ENCODE results near the gene HOXA10.

The HOXA10 gene

DNA sequence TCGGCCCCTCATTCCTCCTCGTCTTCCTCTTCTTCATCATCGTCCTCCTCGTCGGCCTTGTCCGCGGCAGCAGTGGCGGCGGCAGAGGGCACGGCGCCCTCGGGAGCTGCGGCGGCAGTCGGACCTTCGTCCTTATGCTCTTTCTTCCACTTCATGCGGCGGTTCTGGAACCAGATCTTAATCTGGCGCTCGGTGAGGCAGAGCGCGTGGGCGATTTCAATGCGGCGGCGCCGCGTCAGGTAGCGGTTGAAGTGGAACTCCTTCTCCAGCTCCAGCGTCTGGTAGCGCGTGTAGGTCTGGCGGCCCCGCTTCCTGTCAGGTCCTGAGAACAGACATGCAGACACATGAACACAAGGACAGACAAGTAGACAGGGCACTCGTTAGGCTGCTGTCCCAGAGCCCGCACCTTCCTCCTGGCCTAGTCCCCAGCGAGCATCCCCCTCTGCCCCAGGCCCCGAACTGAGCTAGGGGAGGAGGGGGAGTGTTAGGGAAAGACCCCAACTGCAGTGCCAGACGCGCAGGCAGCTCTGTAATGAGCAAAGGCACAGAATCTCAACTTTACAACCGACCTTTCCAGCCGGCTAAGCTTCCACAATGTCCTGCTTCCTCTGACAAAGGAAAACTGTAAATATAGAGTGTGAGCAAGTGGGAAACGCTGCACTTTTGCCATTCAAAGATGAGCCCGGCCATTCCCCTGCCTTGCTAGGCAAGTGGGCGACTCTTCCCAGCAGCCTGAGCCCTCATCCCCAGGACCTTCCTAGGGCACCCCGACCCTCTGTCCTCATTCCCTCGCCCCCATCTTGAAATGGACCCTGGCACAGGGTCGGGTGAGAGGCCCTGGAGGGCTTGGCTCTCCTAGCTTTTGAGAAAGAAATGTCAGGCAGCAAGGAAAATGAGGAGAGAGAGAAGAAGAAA is 19.0 kb downstream of the HOXA10 start:
- peak; percentile 38 for DNase-seq

DNA sequence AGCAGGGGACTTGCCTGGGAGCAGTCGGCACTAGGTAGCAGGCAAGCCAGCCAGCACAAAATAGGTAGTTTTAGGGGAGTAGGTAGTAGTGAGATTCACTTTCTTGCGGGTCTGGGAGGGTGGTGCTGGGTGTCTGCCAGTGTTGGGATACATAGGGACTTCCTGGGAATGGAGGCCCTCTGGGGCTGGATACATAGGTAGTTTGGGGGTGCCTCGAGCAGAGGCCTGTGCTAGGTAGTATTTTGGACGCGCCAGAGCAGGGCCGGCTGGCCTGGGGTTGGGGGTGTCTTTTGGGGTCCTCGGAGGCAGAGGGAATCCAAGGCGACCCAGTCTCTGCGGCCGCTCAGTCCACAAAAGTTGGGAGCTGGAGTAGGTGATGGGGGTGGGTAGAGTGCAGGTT is 19.8 kb downstream of the HOXA10 start:
- DNase-seq, result no peak

DNA sequence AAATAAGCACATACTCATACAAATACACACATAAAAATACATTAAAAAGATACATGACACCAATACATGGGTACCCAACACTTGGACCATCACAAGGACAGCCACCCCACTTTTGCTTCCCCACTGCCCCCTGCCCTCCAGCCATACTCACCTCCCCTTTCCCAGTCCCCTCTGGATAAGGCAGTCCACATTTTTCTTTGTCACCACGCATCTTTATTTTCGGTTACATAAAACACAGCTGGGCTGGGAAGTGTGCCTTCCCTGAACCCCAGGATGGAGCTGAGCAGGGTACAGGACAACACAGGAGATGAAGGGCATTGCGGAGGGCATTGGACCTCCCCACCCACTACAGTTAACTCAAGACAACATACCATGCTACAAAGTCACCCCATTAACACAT is 20.6 kb downstream of the HOXA10 start:
- no peak for DNase-seq

DNA sequence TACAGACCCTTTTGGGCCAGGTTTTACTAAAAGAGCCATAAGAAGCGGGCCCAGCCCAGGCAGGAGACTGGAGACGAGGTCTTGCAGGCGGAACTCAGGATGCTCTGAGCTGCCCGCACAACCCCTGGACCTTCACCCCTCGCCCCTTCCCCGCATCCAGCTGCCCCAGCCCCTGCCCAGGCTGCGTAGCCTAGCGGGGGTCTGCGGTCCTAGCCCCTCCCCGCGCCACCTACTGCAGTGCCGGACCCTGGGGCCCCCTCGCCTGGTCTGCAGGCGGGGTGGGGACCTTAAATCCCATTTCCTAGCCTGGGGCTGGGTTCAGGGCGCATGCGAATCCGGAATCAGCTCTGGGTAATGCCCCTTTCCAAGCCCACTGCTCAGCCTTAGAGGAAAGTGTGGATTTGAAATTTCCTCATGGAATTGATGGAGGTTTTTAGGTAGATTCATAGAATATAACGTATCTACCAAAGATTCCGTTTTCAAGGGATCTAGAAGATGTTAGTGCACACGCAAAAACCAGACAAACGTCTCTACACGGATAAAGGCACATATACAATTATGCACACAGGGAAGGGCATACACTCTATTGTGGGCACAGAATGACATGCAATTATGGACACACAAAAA is 21.2 kb downstream of the HOXA10 start:
- no peak for DNase-seq

DNA sequence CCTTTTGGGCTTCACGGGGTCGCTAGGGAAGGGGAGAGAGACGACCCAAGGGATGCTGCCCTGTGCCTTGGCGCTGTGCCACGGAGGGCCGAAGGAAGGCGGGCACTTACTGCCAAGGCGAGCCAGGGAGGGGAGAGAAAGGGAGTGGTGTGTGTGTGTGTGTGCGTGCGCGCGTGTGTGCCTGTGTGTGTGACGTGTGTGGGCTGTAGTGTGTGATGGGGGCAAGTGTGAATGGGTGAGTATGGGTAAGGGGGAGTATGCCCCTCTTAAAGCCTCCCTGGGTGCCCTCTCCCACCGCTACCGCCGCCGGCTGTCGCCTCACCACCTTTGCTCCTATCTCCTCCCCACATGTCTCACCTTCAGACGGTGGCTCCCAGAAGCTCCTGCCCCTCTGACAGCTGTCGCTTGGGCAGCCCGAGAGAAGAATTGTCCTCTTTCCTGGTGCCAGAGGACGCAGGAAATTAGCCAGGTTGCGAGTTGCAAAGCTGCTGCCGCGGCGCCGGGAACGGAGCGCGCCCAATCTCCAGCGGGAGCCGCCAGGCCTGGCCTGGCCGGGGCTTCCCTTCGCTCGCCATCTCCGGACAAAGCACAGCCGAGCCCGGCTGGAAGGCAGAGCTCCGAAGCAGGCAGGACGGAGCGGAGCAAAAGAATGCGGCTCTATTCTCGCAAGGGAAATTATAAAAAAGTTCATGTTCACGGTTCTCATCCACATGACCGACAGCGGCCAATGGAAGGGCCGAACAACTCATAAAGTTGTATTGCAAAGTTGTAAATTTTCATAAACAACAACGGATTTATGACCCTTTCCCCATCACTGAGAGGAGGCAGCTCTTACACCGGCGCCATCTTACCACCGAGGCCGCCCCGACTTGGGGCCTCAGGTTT is 21.9 kb downstream of the HOXA10 start, which contains the start of gene HOXA3:
HOXA3 (minus strand) TSS at position 653 of the 885 bp plus-strand sequence. CDS start 41,943 bp downstream, outside the sequence.
- DNase-seq, result no peak

DNA sequence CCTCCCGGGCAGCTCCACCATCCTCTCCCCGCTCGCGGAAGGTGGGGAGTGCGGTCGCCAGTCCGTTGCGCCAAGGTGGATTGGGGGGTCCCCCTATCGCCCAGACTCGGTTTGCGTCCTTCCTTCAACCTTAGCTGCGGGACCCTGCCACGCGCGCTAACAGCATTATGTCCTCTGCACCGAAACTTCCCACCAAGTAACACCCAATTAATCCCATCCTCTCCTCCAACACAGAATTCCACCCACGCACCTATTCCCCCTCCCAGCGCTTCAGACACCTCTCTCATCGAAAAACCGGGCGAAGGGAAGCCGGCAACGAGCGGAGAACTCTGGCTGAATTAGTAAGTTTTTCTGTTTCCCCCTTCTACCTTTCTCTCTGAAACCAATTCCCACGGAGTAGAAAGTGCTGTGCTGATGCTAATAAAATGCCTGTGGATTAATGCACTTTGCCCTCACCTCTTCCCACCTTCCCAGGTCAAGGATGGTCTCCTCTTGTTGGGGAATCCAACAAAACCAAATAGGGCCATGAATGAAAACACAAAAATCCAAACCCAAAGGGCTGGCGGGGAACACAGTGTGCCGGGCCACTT is 22.7 kb downstream of the HOXA10 start:
- no peak for DNase-seq

DNA sequence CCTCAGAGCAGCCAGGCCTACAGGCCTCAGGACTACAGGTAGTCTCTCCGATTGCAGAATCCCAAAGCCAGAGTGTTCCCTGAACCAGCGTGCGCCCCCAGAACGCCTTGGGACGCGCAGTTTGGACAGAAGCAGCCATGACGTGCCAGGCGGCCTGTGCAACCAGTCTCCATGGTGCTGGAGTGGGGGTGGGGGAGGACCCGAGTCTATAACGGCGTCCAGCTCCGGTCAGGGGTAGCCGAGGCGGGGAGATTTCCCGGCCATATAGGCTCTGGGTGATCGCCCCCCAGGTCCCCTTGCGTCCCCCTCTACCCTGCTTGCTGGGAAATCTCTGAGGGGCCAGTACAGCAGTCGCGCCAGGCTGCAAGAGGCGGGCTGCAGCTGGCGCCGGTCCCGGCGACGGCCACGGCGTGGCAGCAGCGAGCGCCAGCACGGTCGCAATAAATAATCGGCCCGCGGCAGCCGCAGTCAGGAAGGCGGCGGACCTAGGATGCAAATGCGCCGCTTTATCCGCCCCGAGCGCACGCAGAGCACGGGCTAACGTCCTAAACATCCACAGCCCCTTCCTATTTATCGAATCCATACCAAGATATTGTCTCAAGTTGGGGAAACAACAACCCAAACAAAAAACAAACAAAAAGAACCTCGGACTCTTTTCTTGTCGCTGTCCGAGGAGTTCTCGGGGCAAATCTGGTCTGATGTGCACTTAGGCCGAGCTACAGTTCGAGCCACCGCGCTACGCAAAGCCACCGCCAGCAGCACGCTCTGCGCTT is 23.4 kb downstream of the HOXA10 start:
- DNase-seq, result peak; percentile 78

DNA sequence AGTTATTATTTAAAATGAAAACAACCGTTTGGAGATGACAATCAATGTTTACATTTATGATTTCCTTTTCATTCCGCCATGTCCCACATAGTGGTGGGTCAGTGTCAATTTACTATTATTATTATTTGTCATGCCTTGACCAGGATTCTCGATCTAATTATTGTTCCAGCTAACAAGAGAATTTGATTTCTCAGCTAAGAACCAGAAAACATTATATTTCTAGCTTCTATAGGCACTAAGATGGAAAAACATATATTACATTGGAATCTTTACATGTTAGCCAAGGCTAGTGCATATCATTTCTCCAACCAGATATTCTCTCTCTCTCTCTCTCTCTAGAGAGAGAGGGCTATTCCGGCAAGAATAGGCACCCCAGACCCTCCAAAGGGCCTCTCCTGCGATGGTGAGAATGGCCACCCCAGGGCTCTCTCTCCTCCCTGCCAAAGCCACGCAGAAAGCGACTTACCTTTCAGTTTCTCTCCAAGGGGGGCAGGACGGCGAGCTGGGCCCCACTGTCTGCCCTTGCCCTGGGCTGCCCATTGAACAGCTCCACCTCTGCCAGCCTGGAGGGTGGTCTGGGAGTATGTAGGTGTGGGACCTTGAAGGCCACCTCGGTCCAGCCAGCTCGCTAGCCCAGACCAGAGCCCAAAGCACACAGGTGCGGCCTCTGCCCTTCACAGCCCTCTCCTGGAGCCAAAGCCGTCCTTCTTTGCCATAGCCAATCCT is 24.1 kb downstream of the HOXA10 start:
- DNase-seq, result no peak

DNA sequence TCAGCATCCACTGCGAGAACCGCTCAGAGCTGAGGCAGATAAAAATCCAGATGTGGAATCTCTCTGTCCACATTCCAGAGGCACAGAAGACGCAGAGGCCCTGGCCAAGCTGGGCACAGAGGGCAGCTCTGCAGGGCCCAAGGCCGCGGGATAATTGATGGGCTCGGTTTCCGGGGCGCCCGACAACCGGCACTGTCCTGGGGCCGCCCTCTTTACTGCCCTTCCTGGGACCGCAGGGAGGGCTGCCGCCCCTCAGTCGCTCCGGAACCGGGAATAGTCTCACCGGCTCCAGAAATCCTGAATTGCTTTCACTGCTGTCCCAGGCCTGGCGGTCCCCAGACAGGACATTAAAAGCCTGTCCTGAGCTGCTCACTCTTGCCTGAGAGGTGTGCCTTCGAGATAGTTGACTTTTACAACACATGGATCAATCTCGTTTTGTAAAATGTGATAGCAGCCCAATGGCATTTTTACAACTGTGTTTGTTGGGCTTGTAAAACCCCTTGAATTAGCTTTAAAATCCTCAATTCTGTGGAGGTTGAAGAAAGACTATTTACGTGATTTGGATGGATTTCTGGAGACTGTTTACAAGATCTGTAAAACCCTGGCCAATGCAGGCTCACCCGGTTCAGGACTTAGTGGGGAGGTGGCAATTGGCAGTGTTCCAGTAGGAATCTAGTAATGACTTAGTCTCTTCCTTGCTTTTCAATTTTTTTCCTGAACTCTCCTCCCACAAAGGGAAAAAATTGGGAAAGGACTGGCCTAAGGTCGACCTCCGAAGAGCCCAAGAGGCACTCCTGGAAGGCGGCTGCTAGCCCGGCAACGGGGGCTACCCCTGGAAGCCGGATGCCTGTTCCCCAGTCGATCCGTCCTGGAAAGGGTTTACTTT is 25.1 kb downstream of the HOXA10 start:
- no peak for DNase-seq

DNA sequence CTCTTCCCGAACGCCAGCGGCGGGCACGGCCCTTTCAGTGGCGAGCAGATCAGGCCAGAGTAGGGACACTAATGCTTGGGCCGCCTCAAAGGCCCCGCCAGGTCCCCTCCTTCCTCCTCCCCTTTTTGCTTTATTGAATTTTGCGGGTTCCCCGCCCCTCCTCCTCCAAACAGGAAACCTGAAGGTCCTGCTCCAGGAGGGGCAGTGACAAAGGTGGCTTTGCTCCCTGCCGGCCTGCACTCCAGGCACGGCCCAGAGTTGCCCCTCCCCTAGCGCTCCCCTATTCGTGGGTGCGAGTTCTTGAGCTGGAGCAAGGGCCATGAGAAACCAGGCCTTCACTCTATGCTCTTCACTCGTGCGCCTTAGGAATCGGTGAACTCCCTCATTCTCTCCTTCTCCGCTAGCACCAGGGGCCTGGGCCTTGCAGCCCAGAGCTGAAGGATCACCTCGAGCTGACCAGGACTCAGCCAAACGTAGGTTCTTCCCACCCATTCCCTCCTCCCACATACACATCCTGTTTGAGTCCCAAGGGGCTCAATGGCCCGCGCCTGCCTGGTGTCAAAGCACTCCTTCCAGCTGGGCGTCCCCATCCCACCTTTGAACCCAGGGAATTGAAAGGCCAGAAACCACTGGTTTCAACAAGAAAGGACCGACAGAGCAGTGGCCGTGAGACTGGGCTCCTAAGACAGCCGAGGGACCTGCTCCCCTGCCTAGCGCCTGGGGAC is 25.9 kb downstream of the HOXA10 start:
- peak; percentile 58 for DNase-seq

DNA sequence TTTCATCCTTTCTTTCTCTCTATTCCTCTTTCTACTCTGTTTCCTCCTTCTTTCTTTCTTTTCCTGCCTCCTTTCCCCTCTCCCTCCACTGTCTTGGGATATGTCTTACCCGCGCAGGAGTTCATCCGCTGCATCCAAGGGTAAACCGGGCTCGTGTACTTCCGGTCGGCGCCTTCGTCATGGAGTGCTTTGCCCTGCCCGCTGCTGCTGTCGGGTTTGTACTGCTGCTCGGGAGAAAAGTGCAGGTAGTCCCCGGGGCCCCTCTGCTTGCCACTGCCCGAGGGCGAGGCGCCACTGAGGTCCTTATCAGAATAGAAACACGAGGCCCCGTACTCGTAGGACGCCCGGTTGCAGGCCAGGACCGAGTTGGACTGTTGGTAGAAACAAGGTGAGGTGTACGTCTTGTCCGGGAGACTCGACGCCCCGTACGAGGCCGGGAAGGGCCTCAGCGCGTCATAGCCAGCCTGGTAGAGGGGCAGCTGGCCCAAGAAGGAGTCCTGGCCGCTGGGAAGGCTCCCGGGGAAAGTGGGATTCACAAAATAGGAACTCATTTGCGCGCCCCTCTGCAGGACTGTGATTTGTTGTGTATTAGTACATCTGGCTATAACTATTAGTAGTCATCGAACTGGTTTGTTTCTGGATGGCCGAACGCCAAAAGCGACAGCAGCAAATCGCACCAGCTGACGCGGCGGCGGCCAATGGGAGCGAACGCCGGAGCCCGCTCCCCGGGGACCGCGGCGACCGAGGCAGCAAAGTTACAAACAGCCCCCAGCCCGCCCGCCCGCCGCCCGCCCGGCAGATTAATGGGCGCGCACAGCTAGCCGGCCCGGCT is 26.7 kb downstream of the HOXA10 start, which contains the start of gene HOXA6:
HOXA6 (minus strand) TSS at position 576 of the 832 bp plus-strand sequence; CDS start at position 551, 25 bp downstream.
- peak; percentile 69 for DNase-seq

DNA sequence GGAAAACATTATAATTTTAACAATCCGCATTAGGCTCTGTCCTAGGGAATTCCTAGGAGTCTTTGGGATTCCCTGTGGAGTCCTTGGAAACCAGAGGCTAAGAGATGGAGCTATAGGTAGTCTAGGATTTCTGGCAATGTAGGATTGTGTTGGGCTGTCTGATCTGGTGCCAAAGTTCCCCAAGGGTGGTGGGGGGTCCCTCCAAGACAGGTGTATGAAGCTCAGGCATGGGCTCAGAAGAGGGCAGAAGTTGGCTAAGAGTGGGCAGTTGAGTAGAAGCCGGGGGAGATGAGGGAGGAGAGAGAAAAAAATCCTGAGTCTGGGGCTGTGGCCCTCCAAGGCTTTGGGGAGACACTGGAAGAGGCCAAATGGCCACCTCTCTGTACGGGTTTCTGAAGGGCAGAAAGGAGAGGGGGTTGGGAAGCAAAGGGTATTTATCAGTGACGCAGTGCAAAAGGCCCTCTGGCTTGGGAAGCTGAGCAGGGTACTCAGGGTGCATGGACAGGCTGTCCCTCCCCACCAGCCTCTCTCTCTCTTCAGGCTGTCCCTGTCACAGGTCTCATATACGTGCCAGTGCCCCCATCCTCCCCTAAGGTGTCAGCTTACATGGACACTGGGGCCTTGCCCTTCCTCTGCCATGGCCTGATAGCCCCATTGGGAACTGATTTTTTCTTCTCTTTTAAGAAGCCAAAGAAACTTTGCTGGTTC is 27.5 kb downstream of the HOXA10 start:
- DNase-seq, result no peak

DNA sequence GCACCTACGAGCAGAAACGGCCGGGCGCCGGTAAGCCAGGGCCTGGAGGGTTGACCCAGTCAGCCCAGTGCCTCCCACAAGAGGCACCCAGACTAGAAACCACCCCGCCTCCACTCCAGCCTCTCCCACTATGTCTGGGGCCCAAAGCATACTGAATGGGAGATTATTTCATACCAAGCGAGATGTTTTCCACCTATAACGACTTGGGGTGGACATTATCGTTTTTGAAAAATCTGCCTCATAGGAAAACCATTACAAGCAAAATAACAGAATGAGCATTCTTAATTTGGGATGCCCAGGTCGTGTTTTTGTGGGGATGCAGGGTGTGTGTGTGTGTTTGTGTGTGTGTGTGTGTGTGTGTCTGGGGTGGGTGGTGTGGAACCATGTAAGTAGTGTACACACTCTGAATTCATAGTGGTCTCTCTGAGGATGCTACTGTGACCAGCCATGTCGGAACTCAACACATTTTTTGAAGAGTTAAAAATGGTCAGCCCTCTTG is 28.2 kb downstream of the HOXA10 start:
- no peak for DNase-seq

DNA sequence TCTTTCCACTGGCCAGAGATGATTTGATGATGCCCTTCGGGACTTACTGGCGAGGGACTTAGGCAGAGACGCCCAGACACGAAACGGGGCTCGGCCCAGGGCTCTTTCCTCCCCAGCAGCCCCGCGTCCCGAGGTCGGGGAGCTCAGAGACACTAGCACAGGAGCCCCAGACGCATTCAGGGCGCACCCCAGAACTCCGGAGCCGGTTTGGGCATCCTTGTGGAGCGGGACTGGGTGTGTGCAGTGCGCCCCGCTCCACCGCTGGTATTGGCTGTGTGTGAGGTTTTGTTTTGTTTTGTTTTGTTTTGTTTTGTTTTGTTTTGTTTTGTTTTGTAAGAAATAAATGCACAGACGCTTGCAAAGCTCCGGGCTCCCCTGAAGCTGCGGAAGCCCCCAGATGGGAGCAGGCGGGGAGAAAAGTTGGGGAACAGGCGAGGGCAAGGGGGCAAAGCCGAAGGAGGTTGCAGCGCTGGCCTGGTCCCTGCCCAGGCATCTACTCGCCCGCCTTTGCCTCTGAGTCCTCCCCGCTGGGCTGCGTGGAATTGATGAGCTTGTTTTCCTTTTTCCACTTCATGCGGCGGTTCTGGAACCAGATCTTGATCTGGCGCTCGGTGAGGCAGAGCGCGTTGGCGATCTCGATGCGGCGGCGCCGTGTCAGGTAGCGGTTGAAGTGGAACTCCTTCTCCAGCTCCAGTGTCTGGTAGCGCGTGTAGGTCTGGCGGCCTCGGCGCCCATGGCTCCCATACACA is 28.8 kb downstream of the HOXA10 start:
- DNase-seq, result no peak

DNA sequence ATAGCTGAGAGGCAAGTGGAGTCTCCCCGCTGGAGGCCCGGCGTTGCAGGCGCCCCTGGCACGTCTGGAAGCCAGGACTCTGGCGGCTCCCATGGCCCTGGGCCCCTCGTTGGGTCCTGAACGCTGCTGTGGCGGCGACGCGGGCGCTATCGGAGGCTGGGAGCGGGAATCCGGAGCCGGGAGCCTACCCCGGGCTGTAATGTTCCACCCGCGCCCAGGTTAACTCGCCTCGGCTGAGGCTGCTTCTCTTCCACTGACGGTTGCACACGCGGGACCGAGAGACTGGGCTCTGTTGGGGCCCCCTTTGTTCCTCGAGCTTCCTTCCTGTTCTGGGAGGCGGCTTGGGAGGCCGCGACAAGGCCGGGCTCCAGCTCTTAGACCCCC is 29.3 kb downstream of the HOXA10 start:
- no peak for DNase-seq

DNA sequence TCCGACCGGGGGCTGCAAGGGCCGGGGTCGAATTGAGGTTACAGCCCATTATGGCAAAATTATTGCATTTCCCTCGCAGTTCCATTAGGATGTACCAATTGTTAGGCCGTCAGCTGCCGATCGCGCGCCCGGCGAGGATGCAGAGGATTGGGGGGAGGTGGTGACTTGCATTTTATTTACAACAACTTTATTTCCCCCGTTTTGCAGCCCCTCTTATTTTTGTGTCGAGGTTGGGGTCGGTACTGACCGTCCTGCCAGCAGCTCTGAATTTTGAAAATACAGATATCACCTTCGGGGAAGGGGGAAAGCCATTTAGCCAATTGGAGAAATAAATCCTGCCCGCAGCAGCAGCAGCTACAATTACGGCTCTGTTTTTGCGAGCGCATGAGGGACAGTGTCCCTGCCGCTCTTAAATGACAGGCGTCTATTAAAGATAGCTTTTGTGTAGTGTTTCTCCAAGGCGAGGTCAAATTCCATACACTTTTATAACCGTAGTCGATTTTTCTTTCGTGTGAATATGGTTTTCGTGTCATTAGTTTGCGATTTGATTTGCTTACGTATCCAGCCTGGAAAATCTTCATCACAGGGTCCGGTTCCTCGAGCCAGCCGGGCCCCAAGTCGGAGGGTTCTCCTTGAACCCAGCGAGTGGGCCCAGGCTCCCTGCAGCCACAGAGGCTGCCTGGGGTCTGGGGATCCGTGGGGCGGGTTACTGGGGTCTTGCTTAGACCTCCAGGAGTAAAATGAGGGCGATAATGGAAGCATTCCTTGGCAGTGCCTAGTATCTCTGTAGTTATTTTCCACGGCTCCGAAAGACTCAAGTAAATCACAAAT is 30.0 kb downstream of the HOXA10 start:
- no peak for DNase-seq
